ENCODE results near the gene GDF7. TPM values are rescaled to one million over a fixed set of nuclear protein-coding genes. Genes with fewer than 3 reads are reported as not detected.

The GDF7 gene
- total RNA-seq, 1 donor from 2014 or later: not detected

- no peak for DNase-seq (ENCODE audit: low read depth)
- TF ChIP-seq CTCF (conservative IDR thresholded peaks at IDR 0.05; ENCODE audit: low read depth, low read length): no peak
Measured at GRCh38 chr2:20620696-20621365, 46.1 kb upstream of the GDF7 start.

GRCh38 chr2:20621366-20622295 is 45.3 kb upstream of the GDF7 start:
- TF ChIP-seq CTCF (conservative IDR thresholded peaks at IDR 0.05; ENCODE audit: low read depth, low read length): no peak
- H3K4me3 ChIP-seq (ENCODE audit: low read depth, low read length): no peak overlapping the region
- DNase-seq (ENCODE audit: low read depth): no peak

More at GRCh38 chr2:20620696-20621365, 46.1 kb upstream of the GDF7 start:
- H3K4me3 ChIP-seq (ENCODE audit: low read depth, low read length): no peak overlapping the region

GRCh38 chr2:20622296-20622686 is 44.7 kb upstream of the GDF7 start:
- H3K4me3 ChIP-seq (ENCODE audit: low read depth, low read length): no peak overlapping the region
- TF ChIP-seq CTCF (conservative IDR thresholded peaks at IDR 0.05; ENCODE audit: low read depth, low read length): no peak
- DNase-seq (ENCODE audit: low read depth): no peak

GRCh38 chr2:20622731-20623130 is 44.2 kb upstream of the GDF7 start:
- DNase-seq (ENCODE audit: low read depth): no peak
- TF ChIP-seq CTCF (conservative IDR thresholded peaks at IDR 0.05; ENCODE audit: low read depth, low read length): no peak
- H3K4me3 ChIP-seq (ENCODE audit: low read depth, low read length): no peak overlapping the region

- no peak overlapping the region for H3K4me3 ChIP-seq (ENCODE audit: low read depth, low read length)
- no peak for TF ChIP-seq CTCF (conservative IDR thresholded peaks at IDR 0.05; ENCODE audit: low read depth, low read length)
- no peak for DNase-seq (ENCODE audit: low read depth)
Measured at GRCh38 chr2:20623241-20623640, 43.7 kb upstream of the GDF7 start.

GRCh38 chr2:20623741-20624155 is 43.2 kb upstream of the GDF7 start:
- no peak for DNase-seq (ENCODE audit: low read depth)
- no peak for TF ChIP-seq CTCF (conservative IDR thresholded peaks at IDR 0.05; ENCODE audit: low read depth, low read length)
- H3K4me3 ChIP-seq (ENCODE audit: low read depth, low read length): no peak overlapping the region
